ENCODE data around the gene ARHGAP26.

The ARHGAP26 gene

DNA sequence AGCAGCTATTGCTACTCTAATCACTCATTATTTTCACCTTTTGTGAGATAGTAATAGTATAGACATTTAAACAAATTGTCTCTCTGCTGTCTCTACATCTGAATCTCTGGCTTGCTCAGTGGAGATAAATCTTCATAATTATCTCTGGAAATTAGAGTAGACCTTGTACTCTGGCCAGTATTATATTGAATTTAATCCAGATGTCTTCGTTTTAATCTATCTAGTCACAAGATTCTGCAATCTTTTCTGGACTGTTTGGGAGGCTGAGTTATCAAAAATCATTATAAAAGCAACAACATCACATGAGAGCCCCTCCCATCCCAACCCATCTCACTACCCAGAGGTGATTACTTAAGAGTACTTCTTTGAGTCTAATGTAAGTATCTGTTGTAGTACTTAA is 19.0 kb downstream of the ARHGAP26 start:
- DNase-seq = no peak

DNA sequence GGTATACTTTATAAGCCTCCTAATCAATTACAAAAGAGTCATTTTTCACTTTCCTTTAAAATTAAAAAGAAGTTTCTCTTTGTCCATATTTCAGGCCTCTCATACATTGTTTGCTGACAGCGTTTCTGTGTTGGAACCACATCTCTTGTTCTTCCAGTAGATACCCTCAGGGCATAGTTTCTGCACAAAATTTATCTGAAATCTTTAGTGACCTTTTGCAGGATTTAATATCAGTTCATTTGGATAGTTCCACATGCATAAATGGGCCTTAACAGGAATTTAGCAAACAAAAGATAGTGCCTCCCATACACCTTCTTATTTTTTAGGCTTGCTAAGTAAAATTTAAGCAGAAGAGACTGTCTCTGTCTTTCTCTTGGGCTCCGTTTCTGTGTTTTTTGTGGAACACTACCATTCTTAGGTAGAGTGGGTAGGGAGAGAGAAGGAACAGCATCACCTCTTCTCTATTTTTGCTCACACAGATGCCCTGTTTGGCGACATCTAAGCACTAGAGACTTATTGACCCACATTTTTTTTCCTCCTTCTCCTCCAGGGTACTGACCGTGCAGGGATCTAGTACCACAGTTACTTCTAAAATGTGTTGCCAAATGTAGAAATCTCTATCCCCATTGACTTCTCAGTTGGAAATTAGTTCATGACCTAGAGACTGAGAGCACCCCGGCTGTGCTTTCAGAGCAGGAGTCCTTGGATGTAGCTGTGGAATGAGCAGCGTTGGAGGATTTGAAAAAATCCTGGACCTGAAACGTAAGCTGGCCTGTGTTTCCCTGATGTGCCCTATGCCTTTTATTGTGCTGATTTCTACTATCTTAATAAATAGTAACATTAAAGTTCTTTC is 22.1 kb downstream of the ARHGAP26 start:
- no peak for DNase-seq

DNA sequence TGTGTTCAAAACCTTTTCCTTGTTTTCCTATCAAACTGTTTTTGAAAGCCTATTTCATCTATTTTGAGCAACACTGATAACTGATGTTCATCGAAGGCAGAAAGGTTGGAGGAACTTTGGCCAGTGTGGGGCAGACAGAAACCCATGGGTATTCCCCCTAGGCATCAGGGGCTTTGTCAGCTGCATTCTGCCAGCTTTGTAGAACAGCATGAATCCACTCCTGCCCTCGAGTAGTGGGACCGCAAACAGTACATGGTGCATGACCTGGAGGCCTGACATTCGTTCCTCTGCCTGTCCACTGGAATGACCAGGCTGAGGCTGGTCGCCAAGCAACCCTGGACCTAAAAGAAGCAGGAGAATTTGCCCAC is 22.7 kb downstream of the ARHGAP26 start:
- DNase-seq = no peak

DNA sequence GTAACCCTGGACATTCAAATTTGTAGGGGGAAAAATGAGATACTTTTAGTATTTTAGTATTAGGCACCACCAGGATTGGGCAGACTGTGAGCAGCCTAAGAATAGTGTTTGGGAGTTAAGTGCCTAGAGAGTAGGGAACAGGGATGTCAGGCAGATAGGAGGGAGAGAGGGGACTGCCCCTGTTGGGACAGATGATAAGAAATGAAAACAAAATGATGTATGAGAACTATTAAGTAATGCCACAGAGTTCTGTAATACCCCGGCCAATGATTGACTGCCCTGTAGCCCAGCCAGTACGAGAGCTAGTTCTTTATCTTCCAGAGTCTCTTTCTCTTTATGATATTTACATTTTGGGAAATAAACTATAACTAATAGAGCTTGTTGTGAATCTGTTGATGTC is 24.4 kb downstream of the ARHGAP26 start:
- DNase-seq = no peak

DNA sequence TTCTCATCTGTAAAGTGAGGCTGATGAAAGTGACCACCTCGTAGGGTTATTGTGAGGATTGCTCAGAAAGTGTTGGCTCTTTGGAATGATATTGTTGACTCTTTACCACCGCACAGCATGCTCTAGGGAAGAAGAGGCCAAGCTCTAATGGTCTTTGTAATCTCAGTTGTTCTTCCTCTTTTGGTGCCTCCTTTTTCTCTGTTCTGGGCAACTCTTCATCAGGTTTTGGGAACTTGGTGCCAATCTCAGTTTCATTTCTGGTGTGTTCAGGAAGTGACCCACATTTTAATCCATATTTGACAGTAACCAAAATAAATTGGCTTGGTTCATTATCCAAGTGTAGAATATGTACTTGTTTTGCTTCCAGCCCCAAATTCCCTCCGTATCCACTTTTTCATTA is 25.1 kb downstream of the ARHGAP26 start:
- DNase-seq = no peak

DNA sequence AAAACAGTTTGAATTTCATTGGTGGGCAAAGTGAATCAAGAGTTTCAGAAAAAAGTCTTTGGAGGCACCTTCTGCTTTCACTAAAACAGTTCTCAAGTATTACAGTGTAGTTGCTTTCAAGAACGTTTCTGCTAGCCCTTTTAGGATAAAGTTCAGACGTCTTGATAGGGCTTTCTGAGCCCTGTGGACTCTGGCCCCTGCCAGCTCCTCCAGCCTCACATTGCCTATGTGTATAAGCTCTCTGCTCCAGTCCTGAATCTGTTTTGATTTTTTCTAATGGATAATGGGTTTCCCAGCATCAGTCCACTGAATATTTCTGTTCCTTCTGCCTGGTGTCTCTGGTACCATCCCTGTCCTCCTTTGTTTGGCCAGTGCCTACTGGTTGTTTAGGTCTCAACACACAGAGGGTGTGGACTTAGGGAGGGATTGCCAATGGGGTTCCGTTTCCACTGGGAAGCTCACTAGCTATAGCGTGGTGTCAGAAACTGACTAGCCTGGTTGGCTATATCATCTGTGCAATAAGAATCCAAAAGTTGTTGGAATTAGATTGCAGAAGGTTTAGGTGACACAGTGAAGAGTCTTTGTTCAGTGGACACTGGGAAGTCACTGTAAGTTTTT is 26.4 kb downstream of the ARHGAP26 start:
- DNase-seq = no peak

DNA sequence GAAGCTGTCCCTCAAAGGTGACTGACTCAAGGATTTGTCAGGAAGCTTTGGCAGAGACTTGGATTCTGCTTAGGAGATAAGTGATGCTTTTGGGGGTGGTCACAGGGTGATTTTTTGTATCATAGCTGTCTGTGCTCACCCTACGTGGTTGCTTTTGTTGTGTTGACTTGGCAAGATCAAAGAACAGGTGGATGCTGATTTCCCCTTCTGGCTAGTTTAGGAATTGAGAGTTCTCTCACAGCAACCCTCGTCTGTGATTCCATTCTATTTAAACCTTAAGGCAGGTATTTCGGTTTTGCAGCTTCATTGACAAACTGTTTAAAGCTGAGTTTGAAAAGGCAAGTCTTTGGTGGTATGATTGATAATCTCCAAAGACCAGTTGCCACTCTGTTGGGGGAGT is 27.2 kb downstream of the ARHGAP26 start:
- DNase-seq = no peak

DNA sequence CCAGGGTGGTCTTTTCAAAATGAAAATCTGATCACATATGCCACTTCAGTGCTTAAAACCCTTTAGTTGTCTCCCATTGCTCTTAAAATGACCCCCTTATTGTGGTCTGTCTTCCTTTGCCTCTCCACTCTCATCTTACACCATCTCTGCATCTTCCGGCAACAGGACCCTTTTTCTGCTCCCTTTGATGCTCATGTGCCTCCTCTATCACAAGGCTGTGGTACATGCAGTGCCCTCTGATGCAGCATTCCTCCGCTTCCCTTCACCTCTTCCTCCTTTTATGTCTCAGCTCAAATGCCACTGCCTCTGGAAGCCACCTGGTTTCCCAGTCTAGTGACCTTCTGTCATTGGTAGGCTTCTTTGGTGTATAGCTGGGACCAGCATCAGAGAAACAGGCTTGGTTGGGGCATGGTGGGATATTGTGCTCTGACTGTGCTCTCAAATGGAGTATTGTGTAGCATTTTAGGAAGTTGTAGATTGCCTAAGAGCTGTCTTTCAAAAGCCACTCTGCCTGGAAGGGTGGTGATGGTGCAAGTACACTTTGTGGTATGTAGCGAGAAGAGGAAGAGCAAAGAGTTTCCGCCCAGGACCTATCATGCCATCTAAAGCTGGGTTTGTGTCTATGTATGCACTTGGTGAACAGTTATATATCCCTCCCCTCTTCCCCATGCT is 28.1 kb downstream of the ARHGAP26 start:
- DNase-seq = peak; percentile 62

DNA sequence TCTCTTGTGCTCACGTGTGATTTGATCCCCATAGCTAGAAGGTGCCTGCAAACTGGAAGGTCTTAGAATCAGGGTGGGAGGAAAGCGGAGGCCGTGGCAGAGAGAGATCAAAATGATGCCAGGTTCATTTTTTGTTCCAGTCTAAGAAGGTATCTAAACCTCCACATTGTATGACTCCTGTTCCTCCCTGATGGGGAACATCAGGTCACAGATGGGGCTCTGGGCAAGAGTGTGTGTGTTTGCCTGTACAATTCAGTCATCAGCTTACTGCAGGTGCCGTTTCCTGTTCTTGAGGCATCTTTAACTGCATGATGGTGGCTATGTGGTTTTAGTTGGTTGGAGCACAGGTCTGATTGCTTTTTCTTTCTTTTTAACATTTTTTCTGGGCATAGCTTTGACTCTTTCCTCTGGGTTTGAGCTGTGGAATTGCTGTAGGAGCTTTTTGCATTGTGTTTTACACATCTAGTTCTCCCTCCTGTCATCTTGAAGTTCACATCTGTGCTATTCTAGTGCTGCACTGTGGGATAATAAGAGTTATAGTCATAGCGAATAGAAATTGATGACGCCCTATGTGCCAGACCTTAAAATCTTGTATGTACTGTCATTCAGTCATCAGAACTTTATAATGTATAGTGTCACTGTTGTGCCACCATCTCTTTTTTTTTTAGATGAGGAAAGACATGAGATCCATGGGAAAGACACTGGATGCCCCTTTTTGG is 30.8 kb downstream of the ARHGAP26 start:
- peak; percentile 67 for DNase-seq

DNA sequence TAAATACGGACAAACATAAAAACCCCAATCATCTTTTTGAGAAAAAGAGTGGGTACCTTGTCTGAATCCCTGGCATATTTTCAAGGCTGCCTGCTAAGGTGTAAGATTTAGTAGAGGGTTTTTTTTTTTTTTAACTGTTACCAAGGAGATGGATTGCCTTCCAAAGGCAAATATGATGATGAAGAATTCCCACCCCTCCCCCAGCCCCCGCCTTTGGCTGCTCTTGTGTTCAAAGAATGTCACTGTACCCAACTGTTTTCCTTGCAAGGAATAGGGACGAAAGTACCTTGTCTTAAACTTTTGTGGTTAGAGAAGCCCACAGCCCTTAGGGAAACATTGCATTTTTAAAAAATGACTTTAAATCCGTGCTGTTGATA is 31.3 kb downstream of the ARHGAP26 start:
- DNase-seq = no peak

DNA sequence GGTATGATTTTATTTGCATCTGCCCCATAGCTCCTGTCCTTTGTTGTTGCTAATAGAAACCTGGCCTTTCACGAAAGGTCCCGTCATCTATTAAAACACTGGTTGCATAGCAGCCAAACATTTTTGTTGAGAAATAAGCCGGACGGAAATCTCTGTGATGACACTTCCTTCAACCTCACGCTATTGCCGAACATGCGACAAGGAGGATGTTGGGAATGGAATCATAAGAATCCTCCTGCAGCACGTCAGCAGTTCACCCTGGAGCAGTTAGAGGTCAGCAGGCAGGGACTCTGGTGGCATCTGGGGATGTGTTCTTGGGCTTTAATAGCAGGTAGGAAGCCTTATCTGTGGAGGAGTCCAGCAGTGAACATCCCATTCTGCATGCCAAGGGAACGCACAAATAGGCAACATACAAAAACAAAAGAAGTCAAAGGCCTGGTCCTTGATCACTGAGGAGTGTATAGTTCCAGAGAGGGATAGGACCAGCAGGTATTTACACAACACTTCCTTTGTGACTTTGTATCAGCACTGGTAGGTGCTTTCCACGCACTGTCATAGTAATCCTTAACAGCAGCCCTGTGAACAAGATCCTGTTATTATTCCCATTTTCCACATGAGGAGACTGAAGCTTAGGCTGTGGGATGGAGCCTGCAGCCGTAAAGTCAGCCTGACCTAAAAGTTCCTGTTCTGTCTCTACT is 33.4 kb downstream of the ARHGAP26 start:
- no peak for DNase-seq

DNA sequence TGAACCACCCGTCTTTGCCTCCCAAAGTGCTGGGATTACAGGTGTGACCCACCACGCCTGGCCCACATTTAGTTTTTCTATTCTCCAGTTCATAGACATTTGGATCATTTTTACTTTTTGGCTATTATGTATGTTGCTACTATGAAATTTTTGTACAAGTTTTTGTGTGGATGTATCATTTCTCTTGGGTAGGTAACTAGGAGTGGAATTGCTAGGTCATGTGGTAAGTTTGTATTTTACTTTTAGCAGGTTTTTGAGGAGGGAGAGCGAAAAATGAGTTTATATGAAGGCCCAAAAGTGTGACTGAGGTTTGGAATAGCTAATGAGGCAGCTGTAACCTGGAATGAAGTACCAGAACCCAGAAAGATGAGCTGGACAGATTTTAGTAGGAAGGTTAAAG is 35.2 kb downstream of the ARHGAP26 start:
- no peak for DNase-seq

DNA sequence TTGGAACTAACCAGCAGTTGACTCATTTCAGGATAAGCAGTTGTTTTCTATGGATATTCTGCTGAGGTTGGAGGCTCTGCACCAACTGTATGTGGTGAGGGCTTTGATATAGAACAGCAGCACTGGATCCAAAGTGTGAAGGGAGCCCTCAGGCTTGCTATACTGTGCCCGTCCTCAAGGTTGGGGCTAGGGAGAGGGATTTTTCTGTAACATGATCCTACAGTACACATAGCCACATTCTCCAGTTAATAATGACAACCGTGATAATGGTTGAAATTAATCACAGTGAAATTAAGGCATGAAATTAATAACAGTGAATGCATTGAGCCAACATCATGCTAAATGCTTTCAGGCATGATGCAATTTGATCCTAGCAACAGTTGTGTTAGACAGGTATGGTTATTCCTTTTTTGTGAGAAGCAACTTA is 36.7 kb downstream of the ARHGAP26 start:
- no peak for DNase-seq

DNA sequence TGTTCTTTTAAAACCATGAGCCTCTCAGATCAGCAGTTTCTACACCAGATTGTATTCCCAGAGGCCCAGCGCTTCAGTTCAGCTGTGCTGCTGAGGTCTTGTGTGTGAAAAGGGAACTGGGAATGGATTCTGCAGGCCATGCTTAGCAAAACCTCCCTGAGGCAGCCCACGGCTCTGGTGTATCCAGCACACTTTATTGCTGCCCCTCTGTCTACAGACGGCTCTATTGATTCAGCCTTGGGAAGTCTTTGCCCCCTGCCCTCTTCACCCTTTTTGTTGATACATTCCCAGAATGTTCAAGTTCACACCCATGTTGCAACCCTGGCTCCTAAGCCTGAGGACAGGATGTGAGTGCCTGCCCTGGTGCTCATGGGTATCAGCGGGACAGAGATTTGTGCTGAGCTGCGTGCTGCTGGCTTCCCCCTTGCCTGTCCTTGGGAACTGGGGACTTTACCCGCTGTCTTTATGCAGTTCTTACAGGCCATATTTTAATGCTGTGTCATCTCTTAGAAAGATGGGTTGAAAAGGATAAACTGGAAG is 37.3 kb downstream of the ARHGAP26 start:
- no peak for DNase-seq

DNA sequence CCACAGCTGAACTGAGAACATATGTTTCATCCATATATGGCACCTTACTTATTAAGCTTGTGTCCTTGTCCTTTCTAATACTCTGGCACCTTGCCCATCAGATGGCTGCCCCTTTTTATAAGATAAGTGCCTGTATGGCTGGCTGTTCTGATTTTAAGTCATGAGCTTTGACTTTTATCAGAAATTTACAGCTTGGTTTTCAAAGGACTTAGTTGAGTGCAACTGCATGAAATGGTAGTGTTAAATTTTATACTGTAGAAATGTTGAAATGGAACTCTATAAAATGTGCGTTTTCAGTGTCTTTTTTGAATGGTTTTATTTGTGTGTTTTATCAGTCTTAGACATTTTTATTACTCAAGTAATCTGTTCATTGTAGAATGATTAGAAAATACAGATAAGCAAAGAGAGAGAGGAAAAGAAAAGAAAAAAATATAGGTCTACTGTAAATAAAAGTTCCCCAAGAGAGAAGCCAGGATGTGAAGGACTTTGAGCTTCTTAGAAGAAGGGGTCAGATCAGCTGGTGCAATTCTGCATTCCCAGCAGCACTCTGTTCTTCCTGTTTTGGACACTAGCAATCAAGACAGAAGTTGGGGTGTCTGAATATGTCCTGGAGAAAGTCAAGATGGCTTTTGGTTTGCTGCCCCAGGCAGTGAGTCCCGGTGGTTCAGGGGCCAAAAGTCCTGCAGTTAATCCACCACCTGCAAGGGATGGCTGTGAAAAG is 38.9 kb downstream of the ARHGAP26 start:
- DNase-seq = no peak

DNA sequence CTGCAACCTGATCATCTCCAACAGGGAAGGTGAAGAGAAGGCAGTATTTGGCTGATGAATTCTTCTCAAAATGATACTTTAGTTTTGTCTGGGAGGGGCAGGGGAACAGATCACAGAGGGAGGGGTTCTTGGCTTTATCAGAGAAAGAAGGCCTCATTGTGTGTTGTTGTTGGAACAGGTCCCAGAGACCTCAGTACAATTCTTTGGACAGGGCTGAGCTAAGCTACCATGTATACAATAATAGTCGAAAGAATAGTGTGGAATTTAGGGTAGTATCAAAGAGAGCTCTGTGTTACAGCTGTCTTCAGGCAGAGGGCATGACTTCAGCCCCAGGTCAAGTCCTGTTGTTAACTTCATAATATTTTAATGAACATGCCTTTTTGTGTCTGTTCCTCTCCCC is 39.9 kb downstream of the ARHGAP26 start:
- DNase-seq = no peak

DNA sequence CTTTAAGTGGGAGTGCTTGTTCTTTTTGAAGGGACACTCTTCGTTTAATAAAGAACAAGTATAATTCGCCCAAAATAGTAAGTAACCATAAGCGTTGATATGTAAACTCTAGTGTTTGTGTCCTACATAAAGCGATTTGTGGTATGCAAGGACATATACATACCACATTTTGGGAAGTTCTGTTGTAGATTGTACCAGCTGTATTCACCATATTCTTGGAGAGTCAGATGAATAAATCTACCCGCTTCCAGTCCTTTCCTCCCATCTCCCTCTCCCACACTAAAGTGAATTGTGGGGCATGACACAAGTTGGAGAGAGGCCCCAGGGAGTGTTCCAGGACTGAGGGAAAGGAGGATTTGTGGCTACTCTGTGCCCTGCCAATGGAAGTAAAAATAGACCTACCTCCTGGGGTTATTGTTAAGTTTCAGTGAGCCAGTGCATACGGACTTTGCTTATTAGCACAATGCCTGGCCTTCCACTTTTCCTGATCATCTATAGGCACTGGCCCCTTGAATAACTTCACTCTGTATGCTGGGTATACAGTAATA is 40.6 kb downstream of the ARHGAP26 start:
- no peak for DNase-seq

DNA sequence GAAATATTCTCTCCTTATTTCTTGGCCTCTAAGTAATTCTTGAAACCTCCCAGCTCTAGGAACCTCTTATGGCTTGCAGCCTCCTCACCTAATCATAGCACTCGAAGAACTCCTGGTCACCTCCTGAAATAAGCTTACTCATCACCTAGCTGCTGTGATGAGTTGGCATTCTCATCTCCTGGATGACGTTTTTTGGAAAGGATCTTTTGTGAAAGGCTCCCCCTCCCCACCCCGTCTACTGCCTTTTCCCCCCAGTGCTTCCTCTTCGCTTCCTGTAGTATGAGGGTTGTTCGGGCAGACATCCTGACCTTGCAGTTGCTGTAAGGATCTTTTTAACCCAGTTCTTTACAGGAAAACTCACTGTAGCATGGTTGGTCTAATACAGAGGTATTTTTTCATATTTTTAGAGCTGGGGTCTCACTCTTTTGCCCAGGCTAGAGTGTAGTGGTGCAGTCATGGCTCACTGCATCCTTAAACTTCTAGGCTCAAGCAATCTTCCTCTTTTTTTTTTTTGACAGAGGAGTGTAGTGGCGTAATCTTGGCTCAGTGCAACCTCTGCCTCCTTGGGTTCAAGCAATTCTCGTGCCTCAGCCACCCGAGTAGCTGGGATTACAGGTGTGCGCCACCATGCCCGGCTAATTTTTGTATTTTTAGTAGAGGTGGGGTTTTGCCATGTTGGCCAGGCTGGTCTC is 41.8 kb downstream of the ARHGAP26 start:
- no peak for DNase-seq

DNA sequence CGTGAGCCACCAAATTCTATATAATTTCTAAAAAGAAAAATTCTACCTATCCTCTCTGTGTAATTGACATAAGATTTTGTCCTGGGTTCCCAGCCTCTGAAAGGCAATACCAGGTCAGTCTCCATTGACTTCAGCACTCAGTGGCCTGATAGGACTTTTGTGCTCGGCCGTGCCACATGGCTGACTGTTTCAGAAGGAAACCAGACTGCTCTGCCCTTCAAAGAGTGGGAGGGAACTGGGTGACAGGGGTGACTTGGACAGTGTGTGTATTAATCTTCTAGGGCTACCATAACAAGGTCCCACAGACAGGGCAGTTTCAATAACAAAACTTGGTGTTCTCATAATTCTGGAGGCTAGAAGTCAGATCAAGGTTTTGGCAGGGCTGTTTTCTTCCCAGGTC is 43.0 kb downstream of the ARHGAP26 start:
- DNase-seq = no peak

DNA sequence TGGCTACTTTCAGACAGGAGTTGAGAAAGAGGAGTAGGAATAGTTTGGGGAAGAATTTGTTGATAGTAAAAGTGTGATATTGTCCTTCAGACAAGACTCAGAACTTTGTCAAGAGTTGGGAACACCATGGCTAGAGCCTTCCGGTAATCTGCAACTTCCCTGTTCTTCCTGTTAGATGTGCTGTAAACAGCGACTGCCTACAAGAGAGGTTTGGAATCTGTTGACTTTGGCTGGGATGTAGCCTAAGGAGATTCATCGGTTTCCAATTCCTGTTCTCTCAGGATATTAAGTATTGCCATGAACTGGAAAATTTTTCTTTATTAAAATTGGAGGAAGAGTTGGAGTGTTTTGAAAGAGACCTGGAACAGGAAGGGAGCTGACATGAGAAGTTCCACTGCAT is 43.9 kb downstream of the ARHGAP26 start:
- DNase-seq = no peak

DNA sequence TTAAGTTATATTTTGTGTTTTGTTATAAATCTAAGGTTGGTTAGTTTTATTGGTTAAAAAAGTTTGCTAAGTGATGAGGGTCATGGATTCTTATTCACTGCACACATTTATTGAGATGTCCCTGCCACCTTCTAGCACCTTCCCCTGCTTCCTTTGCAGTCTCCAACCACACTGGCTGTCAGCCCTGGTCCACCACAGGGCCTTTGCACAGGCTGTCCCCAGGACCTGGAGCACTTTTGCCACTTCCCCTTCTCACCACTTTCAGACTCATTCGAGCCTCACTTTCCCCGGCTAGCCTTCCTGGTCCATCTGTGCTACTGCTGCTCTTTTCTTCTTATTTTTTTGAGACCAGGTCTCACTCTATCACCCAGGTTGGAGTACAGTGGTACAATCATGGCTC is 45.3 kb downstream of the ARHGAP26 start:
- DNase-seq = no peak
